A673 (cell line): ENCODE results near the gene ZNF865. TPM values are rescaled to one million over a fixed set of nuclear protein-coding genes. Genes with fewer than 3 reads are reported as not detected.
A peak's percentile ranks its signal among the peaks of the same experiment; 100 is the strongest.

Experiments
- BruUV-seq: library from RNA; stranded (reverse); fragments of 400-500 nt; replicated peaks from 2 replicates; lab custom pipeline; 2021; lab: Mats Ljungman, UMichigan
- CTCF ChIA-PET: fragments of 300-600 bp; sonication (Branson Sonifier 250); formaldehyde crosslinking; loops from one replicate; lab custom pipeline; 2022; ENCODE audit warnings: antibody characterized with exemption; lab: Charles Lee
- POLR2A ChIA-PET: fragments of 300-600 bp; sonication (Branson Sonifier 250); formaldehyde crosslinking; loops from one replicate; lab custom pipeline; 2022; ENCODE audit warnings: antibody characterized with exemption; ENCODE audit not compliant: low non-redundant PET; lab: Charles Lee
- DNase-seq: peaks from one replicate; pipeline ENCODE4 v3.0.0-alpha.2; 2015; ENCODE audit warnings: low spot score
- H3K27ac ChIP-seq: fragments of 200-600 bp; sonication (generic); 2 replicates; pipeline ENCODE4 v1.5.1; 2016; ENCODE audit warnings: mixed run types, low read depth, mild to moderate bottlenecking, mixed read lengths, antibody characterized with exemption, low read length; ENCODE audit not compliant: poor library complexity, severe bottlenecking
- H3K27me3 ChIP-seq: fragments of 200-600 bp; sonication (generic); replicated peaks from 2 replicates; pipeline ENCODE4 v1.6.1; 2017; ENCODE audit warnings: mixed run types, low read depth, mild to moderate bottlenecking, mixed read lengths, antibody characterized with exemption, low read length; ENCODE audit not compliant: insufficient read depth, poor library complexity
- H3K36me3 ChIP-seq: fragments of 200-600 bp; sonication (generic); 2 replicates; pipeline ENCODE4 v1.6.1; 2016; ENCODE audit warnings: mixed run types, mild to moderate bottlenecking, mixed read lengths, antibody characterized with exemption, low read length; ENCODE audit not compliant: insufficient read depth, poor library complexity, severe bottlenecking
- H3K4me1 ChIP-seq: fragments of 200-600 bp; sonication (generic); 2 replicates; pipeline ENCODE4 v1.6.1; 2017; ENCODE audit warnings: mixed run types, mild to moderate bottlenecking, mixed read lengths, antibody characterized with exemption, low read length; ENCODE audit not compliant: insufficient read depth, poor library complexity, severe bottlenecking
- H3K4me3 ChIP-seq: fragments of 200-600 bp; sonication (generic); 2 replicates; pipeline ENCODE4 v1.5.1; 2016; ENCODE audit warnings: low read depth, mixed run types, mild to moderate bottlenecking, mixed read lengths, low read length; ENCODE audit not compliant: poor library complexity, severe bottlenecking
- H3K9me3 ChIP-seq: fragments of 200-600 bp; sonication (generic); 2 replicates; pipeline ENCODE4 v1.6.1; 2016; ENCODE audit warnings: mixed run types, low read depth, mild to moderate bottlenecking, mixed read lengths, antibody characterized with exemption, low read length; ENCODE audit not compliant: poor library complexity, severe bottlenecking
- CTCF ChIP-seq: fragments of 300-800, 200-600 bp; sonication (generic); conservative IDR thresholded peaks from 2 replicates; pipeline ENCODE4 v1.5.1; 2017; ENCODE audit warnings: low read depth, mild to moderate bottlenecking, antibody characterized with exemption, low read length, moderate library complexity, mixed read lengths
- EZH2 ChIP-seq: fragments of 200-600 bp; sonication (generic); IDR thresholded peaks from 2 replicates; pipeline ENCODE4 v1.6.1; 2017; ENCODE audit warnings: borderline replicate concordance, low read depth, mild to moderate bottlenecking, mixed read lengths, antibody characterized with exemption, low read length; ENCODE audit not compliant: poor library complexity, severe bottlenecking
- intact Hi-C: fragments of 100-400 bp; cut with micrococcal nuclease; formaldehyde crosslinking; loops from one replicate; pipeline ENCODE4 v1.10.0; 2022; ENCODE audit not compliant: unreplicated experiment
- total RNA-seq: library from RNA; stranded (reverse); gene quantifications from 2 replicates; pipeline ENCODE4 v1.2.3, GENCODE V29; 2021

The ZNF865 gene
- total RNA-seq, 1 experiment from 2014 or later, result 16.1 TPM

- ChIA-PET POLR2A (interaction anchor here (0.6 kb wide), 3 partner anchors 17 to 251 kb away, joined by 3 to 4 read pairs (median 3); partner anchors contain the start of gene ZNF579), CTCF (interaction anchor here (0.5 to 1.2 kb wide), 3 partner anchors 11 to 84 kb away, joined by 3 to 5 read pairs (median 4); no protein-coding TSS in a partner anchor)
- peak; percentile 98 for DNase-seq
- H3K27me3 ChIP-seq, result no peaks in the 10 kb centered on the region
- H3K36me3 ChIP-seq, result peaks cover 27% of the 10 kb centered on the region
- H3K4me3 ChIP-seq, result peak overlapping the region; percentile 66
- TF ChIP-seq EZH2, result no peak
- no peak for TF ChIP-seq CTCF
- no TSS peak for BruUV-seq
- H3K4me1 ChIP-seq, result peaks cover 16% of the 10 kb centered on the region
- no peaks in the 10 kb centered on the region for H3K9me3 ChIP-seq
- peak overlapping the region; percentile 100 for H3K27ac ChIP-seq
- intact Hi-C loops, result no loop called here
Measured at GRCh38 chr19:55598719-55599467, 6.6 kb upstream of the ZNF865 start.

- H3K27ac ChIP-seq, result peak within 1 kb of the TSS; percentile 100
- intact Hi-C loops, result no loop called here
- H3K4me3 ChIP-seq, result peak within 1 kb of the TSS; percentile 66
- ChIA-PET CTCF (interaction anchor here (0.5 to 1.2 kb wide), 3 partner anchors 11 to 85 kb away, joined by 3 to 5 read pairs (median 4); no protein-coding TSS in a partner anchor), POLR2A (interaction anchor here (0.6 kb wide), 3 partner anchors 18 to 252 kb away, joined by 3 to 4 read pairs (median 3); partner anchors contain the start of gene ZNF579)
- no peaks in the 10 kb centered on the region for H3K9me3 ChIP-seq
- TF ChIP-seq CTCF (no peak), EZH2 (no peak)
- H3K36me3 ChIP-seq, result peaks cover 27% of the 10 kb centered on the region
- H3K4me1 ChIP-seq, result peaks cover 17% of the 10 kb centered on the region
- peak; percentile 100 for DNase-seq
- H3K27me3 ChIP-seq, result no peaks in the 10 kb centered on the region
- BruUV-seq, result no TSS peak
Measured at GRCh38 chr19:55599468-55599841, 6.0 kb upstream of the ZNF865 start, which contains the start of gene FIZ1. TSS of gene FIZ1 (minus strand) at chr19:55599517. CDS start at chr19:55597865, 1,652 bp downstream.

- peak within 1 kb of the TSS; percentile 100 for H3K27ac ChIP-seq
- no TSS peak for BruUV-seq
- DNase-seq, result peak; percentile 94
- no peaks in the 10 kb centered on the region for H3K27me3 ChIP-seq
- ChIA-PET CTCF (interaction anchor here (0.7 to 1.2 kb wide), 3 partner anchors 12 to 33 kb away, joined by 3 to 7 read pairs (median 5); no protein-coding TSS in a partner anchor), POLR2A (no interaction called here)
- peaks cover 23% of the 10 kb centered on the region for H3K36me3 ChIP-seq
- no peaks in the 10 kb centered on the region for H3K9me3 ChIP-seq
- intact Hi-C loops, result loop anchor here (5.0 kb wide), 1 partner anchor 193 kb away; the partner anchor contains the start of gene UBE2S
- H3K4me1 ChIP-seq, result peaks cover 21% of the 10 kb centered on the region
- H3K4me3 ChIP-seq, result peak within 1 kb of the TSS; percentile 66
- TF ChIP-seq EZH2 (no peak), CTCF (no peak)
Measured at GRCh38 chr19:55599842-55600661, 5.4 kb upstream of the ZNF865 start, which contains the start of gene ZNF524. TSS of gene ZNF524 (plus strand) at chr19:55600288. CDS start at chr19:55602113, 1,825 bp downstream.
